Measurements from ENCODE around the gene TBC1D7. TPM values are rescaled to one million over a fixed set of nuclear protein-coding genes. Genes with fewer than 3 reads are reported as not detected.

The TBC1D7 gene
- polyA plus RNA-seq, 1 of the 3 experiments (the other 2 are of a cell fraction) = 25.2 TPM

DNA sequence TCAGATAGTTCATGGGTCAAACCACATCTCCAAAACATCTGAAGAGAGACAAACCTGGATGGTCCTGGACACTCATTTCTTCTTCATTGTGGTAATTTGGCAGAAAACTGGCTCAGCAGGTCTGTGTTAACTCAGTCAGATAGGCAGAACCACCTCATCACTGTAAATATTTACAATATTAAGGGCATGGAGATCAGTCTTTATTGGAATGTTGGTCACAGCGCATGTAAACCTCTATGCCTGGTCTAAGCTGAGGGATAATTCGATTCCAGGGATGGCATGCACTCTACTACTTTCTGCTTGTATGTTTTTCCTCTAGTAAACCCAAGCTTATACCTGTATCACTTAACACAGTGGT lies 4.0 kb upstream of the TBC1D7 start:
- H3K36me3 ChIP-seq (replicated peaks in 1 of 2; ENCODE audit: control insufficient read depth in 1 of 2, insufficient read depth in 2 of 2, low read length in 1 of 2) = no peaks in the 10 kb centered on the region
- H3K79me2 ChIP-seq (ENCODE audit: insufficient read depth) = peaks cover 5% of the 10 kb centered on the region
- no peaks in the 10 kb centered on the region for H4K20me1 ChIP-seq (ENCODE audit: insufficient read depth)
- WGBS (ENCODE audit: low lambda C conversion rate) = 60% methylated on average over 2 of the region's 2 CpGs
- H3F3A ChIP-seq (replicated peaks; ENCODE audit: insufficient read depth) = peaks cover 8% of the 10 kb centered on the region
- H3K27me3 ChIP-seq (ENCODE audit: insufficient read depth) = no peaks in the 10 kb centered on the region
- TF ChIP-seq TEAD4 (IDR thresholded peaks at IDR 0.05; ENCODE audit: borderline replicate concordance, insufficient read depth) (no peak), RAD21 (IDR thresholded peaks at IDR 0.05; ENCODE audit: low read length) (no peak)
- no peak overlapping the region for H2AFZ ChIP-seq (ENCODE audit: low read depth)
- H3K27ac ChIP-seq (ENCODE audit: low read depth in 2 of 2, low read length in 1 of 2) = no peak overlapping the region
- no peak overlapping the region for H3K4me2 ChIP-seq
- ChIA-PET POLR2A (no interaction called here), CTCF (interaction anchor here (0.6 to 11.4 kb wide), 12 partner anchors 9 to 504 kb away, joined by 3 to 143 read pairs (median 4); partner anchors contain the start of gene SIRT5)
- peaks cover 4 to 5% of the 10 kb centered on the region in 2 experiments; a peak in 3 of 4 replicates for H3K4me1 ChIP-seq (ENCODE audit: control insufficient read depth in 1 of 2, insufficient read depth in 2 of 2, low read depth in 1 of 2, low read length in 1 of 2)
- no peak overlapping the region for H3K4me3 ChIP-seq (ENCODE audit: low read depth in 2 of 2, low read length in 1 of 2)
- H3K9ac ChIP-seq = no peak overlapping the region
- DNase-seq = no peak
- H3K9me3 ChIP-seq = no peaks in the 10 kb centered on the region
- H3K9me2 ChIP-seq = no peaks in the 10 kb centered on the region

DNA sequence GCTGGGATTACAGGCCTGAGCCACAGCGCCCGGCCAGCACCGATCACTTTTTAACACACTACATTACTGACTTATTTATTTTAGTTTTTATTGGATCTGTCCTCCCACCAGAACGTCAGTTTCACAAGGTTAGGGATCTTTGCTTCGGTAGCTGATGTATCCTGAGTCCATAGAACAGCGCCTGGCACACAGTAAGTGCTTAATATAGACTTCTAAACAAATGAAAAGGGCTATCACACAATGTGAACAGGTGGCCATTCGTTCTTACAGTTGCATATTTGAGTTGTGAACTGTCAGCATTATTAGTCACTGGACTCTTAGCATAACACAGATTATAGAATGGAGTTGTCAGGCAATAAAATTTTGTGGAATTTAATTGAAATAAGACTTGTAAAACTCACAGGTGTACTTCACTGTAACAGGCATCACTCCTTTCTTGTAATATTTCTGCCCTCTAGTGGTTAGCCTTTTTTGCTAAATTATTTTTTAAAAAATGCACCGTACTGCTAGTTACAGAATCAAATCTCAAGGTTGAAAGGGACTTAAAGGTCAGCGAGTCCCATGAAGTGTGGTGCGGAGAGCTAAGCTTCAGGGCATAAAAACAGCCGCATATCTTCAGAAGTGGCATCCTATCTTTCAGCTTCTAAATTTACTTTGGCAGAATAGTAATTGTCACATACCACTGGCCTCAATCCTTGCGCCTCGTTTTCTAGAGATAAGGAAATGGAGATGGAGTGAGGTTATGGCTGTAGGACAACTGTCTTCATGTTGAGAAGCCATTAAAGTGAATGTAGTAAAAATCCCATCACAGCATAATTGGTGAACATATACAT lies 3.4 kb upstream of the TBC1D7 start:
- ChIA-PET CTCF (interaction anchor here (0.6 to 11.4 kb wide), 22 partner anchors 9 to 694 kb away, joined by 3 to 143 read pairs (median 4); partner anchors contain the start of genes NOL7 and SIRT5), POLR2A (no interaction called here)
- H3K4me3 ChIP-seq (ENCODE audit: low read depth in 2 of 2, low read length in 1 of 2) = no peak overlapping the region
- H3K27me3 ChIP-seq (ENCODE audit: insufficient read depth) = no peaks in the 10 kb centered on the region
- WGBS (ENCODE audit: low lambda C conversion rate) = 55% methylated on average over 13 of the region's 13 CpGs
- no peaks in the 10 kb centered on the region for H3K9me2 ChIP-seq
- H3K79me2 ChIP-seq (ENCODE audit: insufficient read depth) = peaks cover 11% of the 10 kb centered on the region
- H3K36me3 ChIP-seq (replicated peaks in 1 of 2; ENCODE audit: control insufficient read depth in 1 of 2, insufficient read depth in 2 of 2, low read length in 1 of 2) = no peaks in the 10 kb centered on the region
- H3K9ac ChIP-seq = no peak overlapping the region
- no peak overlapping the region for H3K27ac ChIP-seq (ENCODE audit: low read depth in 2 of 2, low read length in 1 of 2)
- TF ChIP-seq, protein P1, sequence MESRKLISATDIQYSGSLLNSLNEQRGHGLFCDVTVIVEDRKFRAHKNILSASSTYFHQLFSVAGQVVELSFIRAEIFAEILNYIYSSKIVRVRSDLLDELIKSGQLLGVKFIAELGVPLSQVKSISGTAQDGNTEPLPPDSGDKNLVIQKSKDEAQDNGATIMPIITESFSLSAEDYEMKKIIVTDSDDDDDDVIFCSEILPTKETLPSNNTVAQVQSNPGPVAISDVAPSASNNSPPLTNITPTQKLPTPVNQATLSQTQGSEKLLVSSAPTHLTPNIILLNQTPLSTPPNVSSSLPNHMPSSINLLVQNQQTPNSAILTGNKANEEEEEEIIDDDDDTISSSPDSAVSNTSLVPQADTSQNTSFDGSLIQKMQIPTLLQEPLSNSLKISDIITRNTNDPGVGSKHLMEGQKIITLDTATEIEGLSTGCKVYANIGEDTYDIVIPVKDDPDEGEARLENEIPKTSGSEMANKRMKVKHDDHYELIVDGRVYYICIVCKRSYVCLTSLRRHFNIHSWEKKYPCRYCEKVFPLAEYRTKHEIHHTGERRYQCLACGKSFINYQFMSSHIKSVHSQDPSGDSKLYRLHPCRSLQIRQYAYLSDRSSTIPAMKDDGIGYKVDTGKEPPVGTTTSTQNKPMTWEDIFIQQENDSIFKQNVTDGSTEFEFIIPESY (IDR thresholded peaks at IDR 0.05; ENCODE audit: borderline replicate concordance, low read depth) = no peak
- no peak for TF ChIP-seq GABPA (IDR thresholded peaks at IDR 0.05; ENCODE audit: low read depth)
- TF ChIP-seq TCF12 (IDR thresholded peaks at IDR 0.05) = no peak
- TF ChIP-seq, protein P2, sequence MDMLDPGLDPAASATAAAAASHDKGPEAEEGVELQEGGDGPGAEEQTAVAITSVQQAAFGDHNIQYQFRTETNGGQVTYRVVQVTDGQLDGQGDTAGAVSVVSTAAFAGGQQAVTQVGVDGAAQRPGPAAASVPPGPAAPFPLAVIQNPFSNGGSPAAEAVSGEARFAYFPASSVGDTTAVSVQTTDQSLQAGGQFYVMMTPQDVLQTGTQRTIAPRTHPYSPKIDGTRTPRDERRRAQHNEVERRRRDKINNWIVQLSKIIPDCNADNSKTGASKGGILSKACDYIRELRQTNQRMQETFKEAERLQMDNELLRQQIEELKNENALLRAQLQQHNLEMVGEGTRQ (IDR thresholded peaks at IDR 0.05; ENCODE audit: borderline replicate concordance, low read depth, low read length) = no peak
- TF ChIP-seq TEAD4 (IDR thresholded peaks at IDR 0.05; ENCODE audit: borderline replicate concordance, insufficient read depth) = no peak
- peak; percentile 52 for TF ChIP-seq SMC3 (IDR thresholded peaks at IDR 0.05; ENCODE audit: low read depth, low read length)
- no peak for TF ChIP-seq CHD2 (IDR thresholded peaks at IDR 0.05; ENCODE audit: low read length, partially characterized antibody)
- TF ChIP-seq MEF2A (IDR thresholded peaks at IDR 0.05; ENCODE audit: borderline replicate concordance, low read depth) = no peak
- TF ChIP-seq, protein P3, sequence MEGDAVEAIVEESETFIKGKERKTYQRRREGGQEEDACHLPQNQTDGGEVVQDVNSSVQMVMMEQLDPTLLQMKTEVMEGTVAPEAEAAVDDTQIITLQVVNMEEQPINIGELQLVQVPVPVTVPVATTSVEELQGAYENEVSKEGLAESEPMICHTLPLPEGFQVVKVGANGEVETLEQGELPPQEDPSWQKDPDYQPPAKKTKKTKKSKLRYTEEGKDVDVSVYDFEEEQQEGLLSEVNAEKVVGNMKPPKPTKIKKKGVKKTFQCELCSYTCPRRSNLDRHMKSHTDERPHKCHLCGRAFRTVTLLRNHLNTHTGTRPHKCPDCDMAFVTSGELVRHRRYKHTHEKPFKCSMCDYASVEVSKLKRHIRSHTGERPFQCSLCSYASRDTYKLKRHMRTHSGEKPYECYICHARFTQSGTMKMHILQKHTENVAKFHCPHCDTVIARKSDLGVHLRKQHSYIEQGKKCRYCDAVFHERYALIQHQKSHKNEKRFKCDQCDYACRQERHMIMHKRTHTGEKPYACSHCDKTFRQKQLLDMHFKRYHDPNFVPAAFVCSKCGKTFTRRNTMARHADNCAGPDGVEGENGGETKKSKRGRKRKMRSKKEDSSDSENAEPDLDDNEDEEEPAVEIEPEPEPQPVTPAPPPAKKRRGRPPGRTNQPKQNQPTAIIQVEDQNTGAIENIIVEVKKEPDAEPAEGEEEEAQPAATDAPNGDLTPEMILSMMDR (IDR thresholded peaks at IDR 0.05) = peak; percentile 77
- TF ChIP-seq TAF1 (IDR thresholded peaks at IDR 0.05; ENCODE audit: borderline replicate concordance, low read depth, low read length) = no peak
- TF ChIP-seq, protein P4, sequence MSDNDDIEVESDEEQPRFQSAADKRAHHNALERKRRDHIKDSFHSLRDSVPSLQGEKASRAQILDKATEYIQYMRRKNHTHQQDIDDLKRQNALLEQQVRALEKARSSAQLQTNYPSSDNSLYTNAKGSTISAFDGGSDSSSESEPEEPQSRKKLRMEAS (IDR thresholded peaks at IDR 0.05; ENCODE audit: low read depth) = no peak
- no peak for TF ChIP-seq FOSL2 (IDR thresholded peaks at IDR 0.05; ENCODE audit: borderline replicate concordance, low read depth)
- TF ChIP-seq, protein P5, sequence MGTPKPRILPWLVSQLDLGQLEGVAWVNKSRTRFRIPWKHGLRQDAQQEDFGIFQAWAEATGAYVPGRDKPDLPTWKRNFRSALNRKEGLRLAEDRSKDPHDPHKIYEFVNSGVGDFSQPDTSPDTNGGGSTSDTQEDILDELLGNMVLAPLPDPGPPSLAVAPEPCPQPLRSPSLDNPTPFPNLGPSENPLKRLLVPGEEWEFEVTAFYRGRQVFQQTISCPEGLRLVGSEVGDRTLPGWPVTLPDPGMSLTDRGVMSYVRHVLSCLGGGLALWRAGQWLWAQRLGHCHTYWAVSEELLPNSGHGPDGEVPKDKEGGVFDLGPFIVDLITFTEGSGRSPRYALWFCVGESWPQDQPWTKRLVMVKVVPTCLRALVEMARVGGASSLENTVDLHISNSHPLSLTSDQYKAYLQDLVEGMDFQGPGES (IDR thresholded peaks at IDR 0.05; ENCODE audit: low read depth, low read length) = no peak
- TF ChIP-seq EP300 (IDR thresholded peaks at IDR 0.05; ENCODE audit: borderline replicate concordance in 1 of 2, low read depth in 1 of 2, low read length in 1 of 2) = no peak
- peak; percentile 78 for TF ChIP-seq RAD21 (IDR thresholded peaks at IDR 0.05; ENCODE audit: low read length)
- no peak for TF ChIP-seq NFIC (IDR thresholded peaks at IDR 0.05; ENCODE audit: borderline replicate concordance)
- no peak for TF ChIP-seq FOXJ3 (CRISPR knock-in tag; IDR thresholded peaks at IDR 0.05)
- no peak for TF ChIP-seq YY1 (IDR thresholded peaks at IDR 0.05; ENCODE audit: low read depth)
- TF ChIP-seq RXRA (IDR thresholded peaks at IDR 0.05; ENCODE audit: borderline replicate concordance, low read depth) = no peak
- DNase-seq = peak; percentile 27
- H3K4me2 ChIP-seq = no peak overlapping the region
- H4K20me1 ChIP-seq (ENCODE audit: insufficient read depth) = no peaks in the 10 kb centered on the region
- 0 out of 2 replicates have a peak overlapping the region, but pooled peaks have one; percentile 76 for H2AFZ ChIP-seq (ENCODE audit: low read depth)
- peaks cover 8 to 11% of the 10 kb centered on the region in 2 experiments; a peak in 3 of 4 replicates for H3K4me1 ChIP-seq (ENCODE audit: control insufficient read depth in 1 of 2, insufficient read depth in 2 of 2, low read depth in 1 of 2, low read length in 1 of 2)
- H3F3A ChIP-seq (replicated peaks; ENCODE audit: insufficient read depth) = peaks cover 8% of the 10 kb centered on the region
- no peaks in the 10 kb centered on the region for H3K9me3 ChIP-seq

All from SK-N-SH (cell line).